CD4-positive, alpha-beta T cell (primary cell): Measurements from ENCODE around the gene RSRC1. TPM values are rescaled to one million over a fixed set of nuclear protein-coding genes. Genes with fewer than 3 reads are reported as not detected.

Experiments
- ATAC-seq: fragments of 200-7000 bp; cut with Tn5 transposase; one replicate; pipeline ENCODE4 v1.10.0; 2022; ENCODE audit warnings: mild to moderate bottlenecking; ENCODE audit not compliant: poor library complexity
- CTCF ChIA-PET: fragments of 350-600 bp; sonication (Branson Sonifier 250); formaldehyde crosslinking; loops from one replicate; lab custom pipeline; 2021; ENCODE audit warnings: antibody characterized with exemption, inconsistent platforms; lab: Charles Lee
- POLR2A ChIA-PET: fragments of 350-600 bp; sonication (Branson Sonifier 250); formaldehyde crosslinking; loops from one replicate; lab custom pipeline; 2021; ENCODE audit warnings: antibody characterized with exemption, inconsistent platforms; lab: Charles Lee
- DNase-seq, 14 experiments: peaks; one replicate each; pipeline ENCODE4 v3.0.0-alpha.2; 2013 to 2020; ENCODE audit warnings: mixed read lengths in 2 of 14
- H3K27ac ChIP-seq, 2 donors: one replicate each; pipeline versions ENCODE4 v1.5.1 to v1.7.0; 2013; ENCODE audit warnings: low read length in 2 of 2, low read depth in 1 of 2, mild to moderate bottlenecking in 1 of 2
- H3K27me3 ChIP-seq, 2 experiments: 1 replicate in 1 of 2; 2 replicates in 1 of 2; pipeline versions ENCODE4 v1.6.1 to v1.7.0; 2013; ENCODE audit warnings: low read length in 2 of 2, control low read depth in 1 of 2, mild to moderate bottlenecking in 1 of 2, moderate library complexity in 1 of 2; ENCODE audit not compliant: insufficient read depth in 2 of 2, control insufficient read depth in 1 of 2
- H3K36me3 ChIP-seq: one replicate; pipeline ENCODE4 v1.6.1; 2013; ENCODE audit warnings: low read length, control low read depth; ENCODE audit not compliant: insufficient read depth
- H3K4me1 ChIP-seq: one replicate; pipeline ENCODE4 v1.6.1; 2013; ENCODE audit warnings: low read length, control low read depth; ENCODE audit not compliant: insufficient read depth
- H3K4me3 ChIP-seq: one replicate; pipeline ENCODE4 v1.5.1; 2013; ENCODE audit warnings: mild to moderate bottlenecking, low read length, moderate library complexity
- H3K9me3 ChIP-seq, 2 experiments: 1 replicate in 1 of 2; 2 replicates in 1 of 2; pipeline versions ENCODE4 v1.6.1 to v1.7.0; 2013; ENCODE audit warnings: low read length in 2 of 2, mild to moderate bottlenecking in 2 of 2, control low read depth in 1 of 2, moderate library complexity in 1 of 2; ENCODE audit not compliant: control insufficient read depth in 1 of 2, insufficient read depth in 1 of 2
- H3K27ac Mint-ChIP-seq: one replicate; pipeline ENCODE4 v1.8.0; 2020; ENCODE audit warnings: mixed read lengths
- H3K27me3 Mint-ChIP-seq: one replicate; pipeline ENCODE4 v1.8.0; 2021; ENCODE audit warnings: mixed read lengths
- H3K36me3 Mint-ChIP-seq: one replicate; pipeline ENCODE4 v1.8.0; 2021; ENCODE audit warnings: low read depth, mixed read lengths
- H3K4me1 Mint-ChIP-seq: one replicate; pipeline ENCODE4 v1.8.0; 2021; ENCODE audit warnings: low read depth, mixed read lengths
- H3K4me3 Mint-ChIP-seq: one replicate; pipeline ENCODE4 v1.8.0; 2020; ENCODE audit warnings: mild to moderate bottlenecking, mixed read lengths
- H3K9me3 Mint-ChIP-seq: one replicate; pipeline ENCODE4 v1.8.0; 2020; ENCODE audit warnings: mixed read lengths
- CTCF ChIP-seq: fragments of 200-600 bp; IDR thresholded peaks from one replicate; pipeline ENCODE4 v1.8.0; 2022; ENCODE audit warnings: antibody characterized with exemption, mild to moderate bottlenecking
- intact Hi-C, 2 experiments: fragments of 100-400 bp; cut with DNase I in 1 of 2; cut with micrococcal nuclease in 1 of 2; formaldehyde crosslinking; loops; one replicate each; pipeline versions ENCODE4 v1.15.1 to v1.9.0; 2023 to 2025; cut with DNase I, micrococcal nuclease
- total RNA-seq, 174 experiments: library from RNA in 2 of 174; stranded (reverse) in 2 of 174; gene quantifications; one replicate each; pipeline ENCODE4 v1.2.3 and lab custom pipeline; 2021 to 2026

RSRC1 gene
- total RNA-seq, 2 experiments from 2014 or later, result 22.3 to 24.6 TPM

GRCh38 chr3:158103887-158104327 lies 6.0 kb upstream of the RSRC1 start:
- ChIA-PET POLR2A (no interaction called here), CTCF (interaction anchor here (0.8 kb wide), 1 partner anchor 540 kb away, joined by 3 read pairs; the partner anchor contains the start of gene GFM1)
- DNase-seq (no peak), ATAC-seq (no peak)
- H3K4me3 ChIP-seq, result no peak overlapping the region
- no peak for TF ChIP-seq CTCF
- Mint-ChIP-seq H3K27ac (no peak overlapping the region), H3K36me3 (no peaks in the 10 kb centered on the region), H3K27me3 (peaks cover 98% of the 10 kb centered on the region), H3K4me1 (peaks cover 43% of the 10 kb centered on the region), H3K4me3 (peak overlapping the region; percentile 64), H3K9me3 (peaks cover 3% of the 10 kb centered on the region)
- H3K27ac ChIP-seq, result no peak overlapping the region
- peaks cover 76 to 99% of the 10 kb centered on the region in 2 experiments for H3K27me3 ChIP-seq
- H3K36me3 ChIP-seq, result no peaks in the 10 kb centered on the region
- H3K4me1 ChIP-seq, result peaks cover 43% of the 10 kb centered on the region
- H3K9me3 ChIP-seq, result peaks cover 26 to 39% of the 10 kb centered on the region in 2 experiments
- intact Hi-C loops, result no loop called here

GRCh38 chr3:158104431-158104921 lies 5.4 kb upstream of the RSRC1 start:
- peaks cover 74 to 99% of the 10 kb centered on the region in 2 experiments for H3K27me3 ChIP-seq
- peaks cover 4% of the 10 kb centered on the region for H3K9me3 Mint-ChIP-seq
- TF ChIP-seq CTCF, result no peak
- ChIA-PET CTCF (interaction anchor here (0.8 kb wide), 1 partner anchor 540 kb away, joined by 3 read pairs; the partner anchor contains the start of gene GFM1), POLR2A (no interaction called here)
- peak overlapping the region; percentile 64 for H3K4me3 Mint-ChIP-seq
- intact Hi-C loops, result no loop called here
- peaks cover 96% of the 10 kb centered on the region for H3K27me3 Mint-ChIP-seq
- H3K4me1 ChIP-seq, result peaks cover 45% of the 10 kb centered on the region
- peaks cover 45% of the 10 kb centered on the region for H3K4me1 Mint-ChIP-seq
- ATAC-seq, result no peak
- H3K36me3 Mint-ChIP-seq, result no peaks in the 10 kb centered on the region
- no peaks in the 10 kb centered on the region for H3K36me3 ChIP-seq
- no peak overlapping the region for H3K27ac ChIP-seq
- DNase-seq, result no peak
- H3K27ac Mint-ChIP-seq, result no peak overlapping the region
- H3K9me3 ChIP-seq, result peaks cover 26 to 39% of the 10 kb centered on the region in 2 experiments
- no peak overlapping the region for H3K4me3 ChIP-seq

GRCh38 chr3:158105119-158105709 lies 4.7 kb upstream of the RSRC1 start:
- H3K27ac Mint-ChIP-seq, result no peak overlapping the region
- intact Hi-C loops, result no loop called here

More at GRCh38 chr3:158105119-158105709, 4.7 kb upstream of the RSRC1 start:
- Mint-ChIP-seq H3K36me3 (peaks cover 7% of the 10 kb centered on the region), H3K4me1 (peaks cover 50% of the 10 kb centered on the region), H3K4me3 (peak overlapping the region; percentile 50), H3K27me3 (peaks cover 94% of the 10 kb centered on the region), H3K9me3 (peaks cover 9% of the 10 kb centered on the region)
- H3K9me3 ChIP-seq, result peaks cover 26 to 39% of the 10 kb centered on the region in 2 experiments
- POLR2A ChIA-PET, result no interaction called here
- H3K27me3 ChIP-seq, result peaks cover 70 to 92% of the 10 kb centered on the region in 2 experiments
- H3K4me3 ChIP-seq, result peak overlapping the region; percentile 41
- CTCF ChIA-PET, result no interaction called here
- H3K36me3 ChIP-seq, result no peaks in the 10 kb centered on the region
- H3K4me1 ChIP-seq, result peaks cover 48% of the 10 kb centered on the region
- H3K27ac ChIP-seq, result no peak overlapping the region
- TF ChIP-seq CTCF, result no peak
- ATAC-seq (no peak), DNase-seq (peak in 1 of 14 experiments; percentile 3)
